ENCODE data around the gene OPRL1.

The OPRL1 gene

DNA sequence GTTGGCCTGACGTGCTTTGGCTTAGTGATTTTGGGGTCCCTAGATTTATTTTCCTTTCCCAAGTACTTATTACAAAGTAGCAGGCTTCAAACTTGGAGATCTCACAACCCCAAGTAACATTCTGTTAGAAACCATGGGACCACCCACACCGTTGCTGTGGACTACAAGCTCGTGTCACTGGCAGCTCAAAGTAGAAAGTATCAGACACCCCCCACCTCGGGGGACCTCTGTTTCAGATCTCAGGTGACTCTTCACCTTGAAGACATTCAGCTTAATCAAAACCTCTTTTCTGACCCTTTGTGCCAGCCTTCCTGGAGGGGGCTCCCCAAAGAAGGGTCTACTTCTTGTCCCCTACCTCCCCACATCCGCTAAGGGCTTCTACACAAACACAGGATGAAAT, 68.7 kb downstream of the OPRL1 start:
- TF ChIP-seq, protein P1, sequence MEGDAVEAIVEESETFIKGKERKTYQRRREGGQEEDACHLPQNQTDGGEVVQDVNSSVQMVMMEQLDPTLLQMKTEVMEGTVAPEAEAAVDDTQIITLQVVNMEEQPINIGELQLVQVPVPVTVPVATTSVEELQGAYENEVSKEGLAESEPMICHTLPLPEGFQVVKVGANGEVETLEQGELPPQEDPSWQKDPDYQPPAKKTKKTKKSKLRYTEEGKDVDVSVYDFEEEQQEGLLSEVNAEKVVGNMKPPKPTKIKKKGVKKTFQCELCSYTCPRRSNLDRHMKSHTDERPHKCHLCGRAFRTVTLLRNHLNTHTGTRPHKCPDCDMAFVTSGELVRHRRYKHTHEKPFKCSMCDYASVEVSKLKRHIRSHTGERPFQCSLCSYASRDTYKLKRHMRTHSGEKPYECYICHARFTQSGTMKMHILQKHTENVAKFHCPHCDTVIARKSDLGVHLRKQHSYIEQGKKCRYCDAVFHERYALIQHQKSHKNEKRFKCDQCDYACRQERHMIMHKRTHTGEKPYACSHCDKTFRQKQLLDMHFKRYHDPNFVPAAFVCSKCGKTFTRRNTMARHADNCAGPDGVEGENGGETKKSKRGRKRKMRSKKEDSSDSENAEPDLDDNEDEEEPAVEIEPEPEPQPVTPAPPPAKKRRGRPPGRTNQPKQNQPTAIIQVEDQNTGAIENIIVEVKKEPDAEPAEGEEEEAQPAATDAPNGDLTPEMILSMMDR (IDR thresholded peaks at IDR 0.05; ENCODE audit: insufficient read depth, low read length, missing control alignments), result no peak
- H3K4me3 ChIP-seq (ENCODE audit: low read depth, low read length), result no peak overlapping the region
- CTCF ChIA-PET, result interaction anchor here (1.3 kb wide), 1 partner anchor 28 kb away, joined by 4 read pairs; no protein-coding TSS in a partner anchor
- POLR2A ChIA-PET, result no interaction called here
- DNase-seq (ENCODE audit: low read depth, low spot score), result no peak

DNA sequence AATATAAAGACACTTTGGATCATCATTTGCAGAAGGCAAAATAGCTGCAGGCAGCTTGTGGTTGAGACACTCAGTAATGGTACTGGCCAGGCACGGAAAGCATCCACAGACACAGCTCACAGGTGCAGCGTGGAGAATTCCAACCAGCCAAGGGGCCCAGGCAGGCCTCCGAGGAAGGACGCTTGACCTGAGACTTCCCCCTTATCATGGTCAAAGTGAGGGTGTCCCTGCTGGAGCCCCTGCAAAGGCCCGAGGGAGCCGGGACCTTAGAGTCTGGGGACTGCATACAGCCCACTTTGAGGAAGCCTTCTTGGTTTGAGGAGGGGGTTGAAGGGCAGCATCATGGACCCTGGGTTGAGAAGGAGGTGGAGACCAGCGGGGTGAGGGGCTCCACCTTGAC, 69.3 kb downstream of the OPRL1 start:
- H3K4me3 ChIP-seq (ENCODE audit: low read depth, low read length), result no peak overlapping the region
- TF ChIP-seq, protein P1 (IDR thresholded peaks at IDR 0.05; ENCODE audit: insufficient read depth, low read length, missing control alignments), result no peak
- ChIA-PET CTCF (interaction anchor here (1.3 kb wide), 1 partner anchor 29 kb away, joined by 4 read pairs; no protein-coding TSS in a partner anchor), POLR2A (no interaction called here)
- no peak for DNase-seq (ENCODE audit: low read depth, low spot score)

DNA sequence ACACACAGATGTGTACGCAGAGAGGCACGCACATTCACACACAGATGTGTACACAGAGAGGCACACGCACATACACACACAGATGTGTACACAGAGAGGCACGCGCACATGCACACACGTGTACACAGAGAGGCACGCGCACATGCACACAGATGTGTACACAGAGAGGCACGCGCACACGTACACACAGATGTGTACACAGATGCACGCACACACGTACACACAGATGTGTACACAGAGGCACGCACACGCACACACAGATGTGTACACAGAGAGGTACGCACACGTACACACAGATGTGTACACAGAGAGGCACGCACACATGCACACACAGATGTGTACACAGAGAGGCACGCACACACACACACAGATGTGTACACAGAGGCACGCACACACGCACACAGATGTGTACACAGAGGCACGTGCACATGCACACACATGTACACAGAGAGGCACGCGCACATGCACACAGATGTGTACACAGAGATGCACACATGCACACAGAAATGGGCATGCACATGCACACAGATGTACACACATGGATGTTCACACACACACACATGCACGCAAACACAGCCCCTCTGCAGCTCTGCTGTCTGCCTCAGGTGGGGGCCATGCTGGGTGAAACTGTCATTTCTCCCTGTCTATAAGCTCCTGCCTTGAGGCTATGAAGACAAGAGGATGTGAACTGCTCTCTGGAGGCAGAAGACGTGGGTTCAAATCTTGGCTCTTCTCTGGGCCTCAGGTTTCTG, 70.1 kb downstream of the OPRL1 start:
- ChIA-PET POLR2A (no interaction called here), CTCF (no interaction called here)
- DNase-seq (ENCODE audit: low read depth, low spot score), result no peak
- TF ChIP-seq, protein P1 (IDR thresholded peaks at IDR 0.05; ENCODE audit: insufficient read depth, low read length, missing control alignments), result no peak
- no peak overlapping the region for H3K4me3 ChIP-seq (ENCODE audit: low read depth, low read length)
